Kidney epithelial cell (primary cell): Measurements from ENCODE around the gene CITED2. TPM values are rescaled to one million over a fixed set of nuclear protein-coding genes. Genes with fewer than 3 reads are reported as not detected.
A peak's percentile ranks its signal among the peaks of the same experiment; 100 is the strongest.

Experiments
- DNase-seq: peaks from one replicate; pipeline ENCODE4 v3.0.0-alpha.2; 2010; ENCODE audit warnings: low read depth
- H3K27me3 ChIP-seq: 2 replicates; pipeline ENCODE4 v1.6.0; 2011; ENCODE audit warnings: low read length; ENCODE audit not compliant: control insufficient read depth, insufficient read depth
- H3K36me3 ChIP-seq: 2 replicates; pipeline ENCODE4 v1.5.1; 2011; ENCODE audit warnings: low read length; ENCODE audit not compliant: control insufficient read depth, insufficient read depth
- H3K4me3 ChIP-seq: 2 replicates; pipeline ENCODE4 v1.5.1; 2011; ENCODE audit warnings: low read depth, mild to moderate bottlenecking, control low read depth, low read length
- CTCF ChIP-seq: IDR thresholded peaks from 2 replicates; pipeline ENCODE4 v1.5.1; 2011; ENCODE audit warnings: mild to moderate bottlenecking, moderate library complexity, low read length, control low read depth, inconsistent platforms; ENCODE audit not compliant: insufficient read depth, poor library complexity, severe bottlenecking
- total RNA-seq: library from RNA; depleted of rRNA; stranded (reverse); fragments of >200 nt; gene quantifications from 2 replicates; pipeline ENCODE4 v1.2.3, GENCODE V29; 2015

The CITED2 gene
- total RNA-seq, 1 donor from 2014 or later: 74.2 TPM

- DNase-seq: no peak
- Histone ChIP-seq H3K36me3 (no peaks in the 10 kb centered on the region), H3K4me3 (no peak overlapping the region), H3K27me3 (no peaks in the 10 kb centered on the region)
- no peak for TF ChIP-seq CTCF
Measured at GRCh38 chr6:139380168-139380567, 5.7 kb upstream of the CITED2 start.

- no peak overlapping the region for H3K4me3 ChIP-seq
- H3K36me3 ChIP-seq: no peaks in the 10 kb centered on the region
- TF ChIP-seq CTCF: no peak
- H3K27me3 ChIP-seq: no peaks in the 10 kb centered on the region
- no peak for DNase-seq
Measured at GRCh38 chr6:139378882-139379341, 4.5 kb upstream of the CITED2 start.

- Histone ChIP-seq H3K36me3 (no peaks in the 10 kb centered on the region), H3K27me3 (no peaks in the 10 kb centered on the region), H3K4me3 (no peak overlapping the region)
- no peak for TF ChIP-seq CTCF
- DNase-seq: no peak
Measured at GRCh38 chr6:139378226-139378625, 3.8 kb upstream of the CITED2 start.

DNA sequence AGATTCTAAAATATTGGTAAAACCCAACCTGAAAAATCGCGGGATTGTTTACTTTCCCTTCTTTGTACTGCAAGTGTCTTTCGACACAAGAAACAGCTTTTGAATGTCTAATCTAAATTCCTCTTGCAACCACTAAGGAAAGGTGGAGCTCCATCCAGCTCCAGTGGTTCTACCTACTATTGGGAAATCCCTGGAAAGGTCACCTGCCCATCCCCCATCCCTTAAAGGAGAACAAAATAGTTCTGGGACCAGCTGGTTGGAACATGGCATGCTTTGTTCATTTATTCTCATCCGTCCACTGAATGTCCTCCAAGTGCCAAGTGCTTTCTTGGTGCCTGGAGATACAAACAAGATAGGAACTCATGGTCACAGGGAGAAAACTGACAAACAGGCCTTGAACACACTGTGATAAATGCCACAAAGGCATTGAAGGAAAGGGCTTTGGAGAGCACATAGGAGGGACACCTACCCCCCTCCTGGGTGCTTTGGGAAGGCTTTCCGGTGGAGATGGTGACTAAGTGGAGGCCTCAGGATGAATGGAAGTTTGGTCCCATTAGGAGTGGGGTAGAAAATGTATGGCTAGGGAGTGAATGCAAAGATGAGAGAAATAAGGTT, 2.3 kb upstream of the CITED2 start:
- Histone ChIP-seq H3K36me3 (no peaks in the 10 kb centered on the region), H3K4me3 (peak overlapping the region; percentile 74), H3K27me3 (no peaks in the 10 kb centered on the region)
- no peak for DNase-seq
- peak; percentile 14 for TF ChIP-seq CTCF

DNA sequence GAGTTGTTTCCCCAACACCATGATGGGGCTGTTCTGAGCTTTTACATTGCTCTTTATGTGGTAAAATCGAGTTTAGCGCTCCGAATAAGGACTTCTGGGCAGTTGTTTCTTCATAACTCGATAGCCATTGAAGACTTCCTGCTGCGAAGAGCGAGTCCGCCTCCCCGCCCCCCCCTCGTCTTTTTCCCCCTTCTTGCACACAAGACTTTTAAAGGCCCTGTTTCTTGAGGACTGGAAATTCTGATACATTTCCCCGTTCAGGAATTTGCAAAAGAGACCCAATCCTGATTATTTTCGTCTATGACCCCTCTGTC, 1.5 kb upstream of the CITED2 start:
- Histone ChIP-seq H3K27me3 (no peaks in the 10 kb centered on the region), H3K4me3 (peak overlapping the region; percentile 74), H3K36me3 (no peaks in the 10 kb centered on the region)
- no peak for DNase-seq
- no peak for TF ChIP-seq CTCF
